MM.1S (cell line): ENCODE results near the gene SBSN.

Experiments used
- DNase-seq: peaks from one replicate; pipeline ENCODE4 v3.0.0-alpha.2; 2015
- H2AFZ ChIP-seq: fragments of 300-600 bp; sonication (generic); 2 replicates; pipeline ENCODE4 v1.6.0; 2016; ENCODE audit warnings: antibody characterized with exemption, low read length
- H3F3A ChIP-seq: fragments of 300-600 bp; sonication (generic); 2 replicates; pipeline ENCODE4 v1.6.1; 2016; ENCODE audit warnings: mild to moderate bottlenecking, antibody characterized with exemption, low read length, moderate library complexity, mixed read lengths; ENCODE audit not compliant: insufficient read depth
- H3K27ac ChIP-seq: fragments of 300-600 bp; sonication (generic); 2 replicates; pipeline ENCODE4 v1.5.1; 2016; ENCODE audit warnings: mild to moderate bottlenecking, low read length
- H3K27me3 ChIP-seq: fragments of 300-600 bp; sonication (generic); replicated peaks from 2 replicates; pipeline ENCODE4 v1.6.0; 2016; ENCODE audit warnings: low read length; ENCODE audit not compliant: insufficient read depth
- H3K36me3 ChIP-seq: fragments of 300-600 bp; sonication (generic); replicated peaks from 2 replicates; pipeline ENCODE4 v1.6.1; 2016; ENCODE audit warnings: mild to moderate bottlenecking, low read length, mixed read lengths; ENCODE audit not compliant: insufficient read depth
- H3K4me1 ChIP-seq: fragments of 300-600 bp; sonication (generic); 2 replicates; pipeline ENCODE4 v1.6.1; 2016; ENCODE audit warnings: low read length, mixed read lengths
- H3K4me2 ChIP-seq: fragments of 300-600 bp; sonication (generic); 2 replicates; pipeline ENCODE4 v1.6.0; 2016; ENCODE audit warnings: low read depth, low read length
- H3K4me3 ChIP-seq: fragments of 300-600 bp; sonication (generic); 2 replicates; pipeline ENCODE4 v1.5.1; 2016; ENCODE audit warnings: low read length, mixed read lengths
- H3K79me2 ChIP-seq: fragments of 300-600 bp; sonication (generic); 2 replicates; pipeline ENCODE4 v1.6.1; 2016; ENCODE audit warnings: mixed run types, low read length, mixed read lengths
- H3K9ac ChIP-seq: fragments of 300-600 bp; sonication (generic); 2 replicates; pipeline ENCODE4 v1.6.1; 2016; ENCODE audit warnings: low read length, mixed read lengths
- H3K9me2 ChIP-seq: fragments of 300-600 bp; sonication (generic); replicated peaks from 2 replicates; pipeline ENCODE4 v1.6.1; 2016; ENCODE audit warnings: mild to moderate bottlenecking, low read length, mixed read lengths; ENCODE audit not compliant: insufficient read depth
- H3K9me3 ChIP-seq: fragments of 300-600 bp; sonication (generic); replicated peaks from 2 replicates; pipeline ENCODE4 v1.6.1; 2016; ENCODE audit warnings: mild to moderate bottlenecking, low read length, mixed read lengths; ENCODE audit not compliant: insufficient read depth
- H4K20me1 ChIP-seq: fragments of 300-600 bp; sonication (generic); 2 replicates; pipeline ENCODE4 v1.6.1; 2016; ENCODE audit warnings: mild to moderate bottlenecking, low read length, moderate library complexity, mixed read lengths; ENCODE audit not compliant: insufficient read depth
- EZH2 ChIP-seq: fragments of 300-600 bp; sonication (generic); optimal IDR thresholded peaks from 2 replicates; pipeline ENCODE3; 2017; ENCODE audit warnings: low read depth, mild to moderate bottlenecking, antibody characterized with exemption, low read length, mixed read lengths
- EZH2phosphoT487 ChIP-seq: fragments of 300-600 bp; sonication (generic); IDR thresholded peaks from 2 replicates; pipeline ENCODE4 v1.6.1; 2018; ENCODE audit warnings: antibody characterized with exemption, low read length
- TF ChIP-seq, protein P1 (sequence below): fragments of 300-600 bp; sonication (generic); IDR thresholded peaks from 2 replicates; pipeline ENCODE4 v1.5.1; 2016; ENCODE audit warnings: antibody characterized with exemption, low read length, mixed read lengths

The SBSN gene

DNA sequence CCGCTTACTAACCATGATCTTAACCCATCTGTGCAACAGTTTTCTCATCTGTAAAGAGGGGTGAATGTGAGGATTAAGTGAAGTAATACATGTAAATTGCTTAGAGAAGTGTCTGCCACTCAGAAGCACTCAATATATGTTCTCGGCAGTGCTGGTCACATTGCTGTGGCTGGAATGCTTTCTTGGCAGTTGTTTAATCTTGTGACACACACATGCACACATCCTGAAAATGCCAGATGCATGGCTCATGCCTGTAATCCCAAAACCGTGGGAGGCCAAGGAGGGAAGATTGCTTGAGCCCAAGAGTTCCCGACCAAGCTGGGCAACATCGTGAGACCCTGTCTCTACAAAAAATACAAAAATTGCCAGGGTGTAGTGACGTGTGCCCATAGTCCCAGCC lies 9.8 kb downstream of the SBSN start:
- Histone ChIP-seq H3K9ac (no peak overlapping the region), H3K9me3 (no peaks in the 10 kb centered on the region), H3K27me3 (peaks cover 90% of the 10 kb centered on the region), H4K20me1 (no peaks in the 10 kb centered on the region), H3K4me1 (no peaks in the 10 kb centered on the region), H3K79me2 (no peaks in the 10 kb centered on the region), H3K9me2 (no peaks in the 10 kb centered on the region), H3K4me3 (no peak overlapping the region), H3K4me2 (no peak overlapping the region), H3K36me3 (no peaks in the 10 kb centered on the region), H3K27ac (no peak overlapping the region), H3F3A (no peaks in the 10 kb centered on the region), H2AFZ (no peak overlapping the region)
- DNase-seq, result no peak
- TF ChIP-seq, protein P1, sequence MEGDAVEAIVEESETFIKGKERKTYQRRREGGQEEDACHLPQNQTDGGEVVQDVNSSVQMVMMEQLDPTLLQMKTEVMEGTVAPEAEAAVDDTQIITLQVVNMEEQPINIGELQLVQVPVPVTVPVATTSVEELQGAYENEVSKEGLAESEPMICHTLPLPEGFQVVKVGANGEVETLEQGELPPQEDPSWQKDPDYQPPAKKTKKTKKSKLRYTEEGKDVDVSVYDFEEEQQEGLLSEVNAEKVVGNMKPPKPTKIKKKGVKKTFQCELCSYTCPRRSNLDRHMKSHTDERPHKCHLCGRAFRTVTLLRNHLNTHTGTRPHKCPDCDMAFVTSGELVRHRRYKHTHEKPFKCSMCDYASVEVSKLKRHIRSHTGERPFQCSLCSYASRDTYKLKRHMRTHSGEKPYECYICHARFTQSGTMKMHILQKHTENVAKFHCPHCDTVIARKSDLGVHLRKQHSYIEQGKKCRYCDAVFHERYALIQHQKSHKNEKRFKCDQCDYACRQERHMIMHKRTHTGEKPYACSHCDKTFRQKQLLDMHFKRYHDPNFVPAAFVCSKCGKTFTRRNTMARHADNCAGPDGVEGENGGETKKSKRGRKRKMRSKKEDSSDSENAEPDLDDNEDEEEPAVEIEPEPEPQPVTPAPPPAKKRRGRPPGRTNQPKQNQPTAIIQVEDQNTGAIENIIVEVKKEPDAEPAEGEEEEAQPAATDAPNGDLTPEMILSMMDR, result no peak
- TF ChIP-seq EZH2phosphoT487, result no peak
- no peak for TF ChIP-seq EZH2

- no peak overlapping the region for H3K4me2 ChIP-seq
- H3K9ac ChIP-seq, result no peak overlapping the region
- H3K9me2 ChIP-seq, result no peaks in the 10 kb centered on the region
- H3K4me3 ChIP-seq, result no peak overlapping the region
- H2AFZ ChIP-seq, result no peak overlapping the region
- no peaks in the 10 kb centered on the region for H3K4me1 ChIP-seq
- TF ChIP-seq, protein P1, result no peak
- TF ChIP-seq EZH2phosphoT487, result no peak
- no peak for TF ChIP-seq EZH2
- no peaks in the 10 kb centered on the region for H3K79me2 ChIP-seq
- H3F3A ChIP-seq, result no peaks in the 10 kb centered on the region
- no peaks in the 10 kb centered on the region for H4K20me1 ChIP-seq
- peaks cover 90% of the 10 kb centered on the region for H3K27me3 ChIP-seq
- H3K9me3 ChIP-seq, result no peaks in the 10 kb centered on the region
- H3K27ac ChIP-seq, result no peak overlapping the region
- H3K36me3 ChIP-seq, result no peaks in the 10 kb centered on the region
- DNase-seq, result no peak
Observed at GRCh38 chr19:35517342-35517741, 10.8 kb downstream of the SBSN start.

DNA sequence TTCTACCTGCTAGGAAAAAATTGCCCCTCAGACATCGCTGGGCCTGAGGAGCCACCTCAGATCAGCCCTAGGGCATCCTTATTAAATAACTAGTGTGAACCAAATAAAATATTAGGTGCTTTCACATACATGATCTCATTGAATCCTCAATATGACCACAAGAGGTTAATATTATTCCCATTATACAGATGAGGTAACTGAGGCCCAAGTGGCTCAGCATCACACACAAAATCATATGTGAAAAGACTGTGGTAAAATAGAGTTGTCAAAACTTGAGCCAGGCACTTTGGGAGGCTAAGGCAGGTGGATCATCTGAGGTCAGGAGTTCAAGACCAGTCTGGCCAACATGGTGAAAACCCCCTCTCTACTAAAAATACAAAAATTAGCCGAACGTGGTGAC lies 11.8 kb downstream of the SBSN start:
- H3K79me2 ChIP-seq, result no peaks in the 10 kb centered on the region
- H3K4me3 ChIP-seq, result no peak overlapping the region
- H3K36me3 ChIP-seq, result no peaks in the 10 kb centered on the region
- no peaks in the 10 kb centered on the region for H3K4me1 ChIP-seq
- DNase-seq, result no peak
- no peak overlapping the region for H3K4me2 ChIP-seq
- peaks cover 96% of the 10 kb centered on the region for H3K27me3 ChIP-seq
- H3K9me2 ChIP-seq, result no peaks in the 10 kb centered on the region
- no peak for TF ChIP-seq EZH2
- TF ChIP-seq, protein P1, result no peak
- no peak for TF ChIP-seq EZH2phosphoT487
- H3K9ac ChIP-seq, result no peak overlapping the region
- no peak overlapping the region for H2AFZ ChIP-seq
- no peaks in the 10 kb centered on the region for H3F3A ChIP-seq
- no peak overlapping the region for H3K27ac ChIP-seq
- H4K20me1 ChIP-seq, result no peaks in the 10 kb centered on the region
- H3K9me3 ChIP-seq, result no peaks in the 10 kb centered on the region
